ENCODE data around the gene SORCS2. TPM values are rescaled to one million over a fixed set of nuclear protein-coding genes. Genes with fewer than 3 reads are reported as not detected.
A peak's percentile ranks its signal among the peaks of the same experiment; 100 is the strongest.

The SORCS2 gene
- total and polyA plus RNA-seq, 8 donors, result 4.6 to 9.7 (median 7.2) TPM

GRCh38 chr4:7701866-7702649, 509.7 kb downstream of the SORCS2 start:
- DNase-seq (peak in 1 of 4 donors; percentile 69), ATAC-seq (no peak)
- intact Hi-C loops (cut with DNase I), result no loop called here
- peaks cover 0 to 54% of the 10 kb centered on the region in 2 donors for H3K27me3 ChIP-seq
- no peaks in the 10 kb centered on the region for H3K36me3 ChIP-seq
- H3K9me3 ChIP-seq, result no peaks in the 10 kb centered on the region
- no peak overlapping the region for H3K27ac ChIP-seq
- no peaks in the 10 kb centered on the region for H3K4me1 ChIP-seq
- no peak for TF ChIP-seq CTCF (IDR thresholded peaks at IDR 0.05)
- H3K4me3 ChIP-seq, result no peak overlapping the region

- Histone ChIP-seq H3K9me3 (no peaks in the 10 kb centered on the region), H3K36me3 (no peaks in the 10 kb centered on the region), H3K27me3 (peaks cover 0 to 50% of the 10 kb centered on the region in 2 donors), H3K4me1 (no peaks in the 10 kb centered on the region), H3K27ac (no peak overlapping the region), H3K4me3 (no peak overlapping the region)
- intact Hi-C loops (cut with DNase I), result no loop called here
- ATAC-seq (no peak), DNase-seq (no peak)
- TF ChIP-seq CTCF (IDR thresholded peaks at IDR 0.05), result no peak
Measured at GRCh38 chr4:7703688-7704087, 511.4 kb downstream of the SORCS2 start.

- peak in 1 of 4 donors; percentile 61 for DNase-seq
- Histone ChIP-seq H3K4me3 (no peak overlapping the region), H3K36me3 (no peaks in the 10 kb centered on the region), H3K4me1 (no peaks in the 10 kb centered on the region), H3K27ac (no peak overlapping the region), H3K27me3 (peaks cover 0 to 46% of the 10 kb centered on the region in 2 donors), H3K9me3 (no peaks in the 10 kb centered on the region)
- no peak for ATAC-seq
- TF ChIP-seq CTCF (IDR thresholded peaks at IDR 0.05), result no peak
- intact Hi-C loops (cut with DNase I), result no loop called here
Measured at GRCh38 chr4:7704091-7704490, 511.8 kb downstream of the SORCS2 start.

- Histone ChIP-seq H3K4me1 (no peaks in the 10 kb centered on the region), H3K27ac (no peak overlapping the region), H3K36me3 (no peaks in the 10 kb centered on the region), H3K9me3 (no peaks in the 10 kb centered on the region), H3K4me3 (no peak overlapping the region), H3K27me3 (peaks cover 0 to 40% of the 10 kb centered on the region in 2 donors)
- TF ChIP-seq CTCF (IDR thresholded peaks at IDR 0.05), result no peak
- ATAC-seq, result no peak
- intact Hi-C loops (cut with DNase I), result no loop called here
- peak in 1 of 4 donors; percentile 51 for DNase-seq
Measured at GRCh38 chr4:7704625-7705024, 512.3 kb downstream of the SORCS2 start.

- no peak overlapping the region for H3K4me3 ChIP-seq
- H3K27me3 ChIP-seq, result peaks cover 0 to 36% of the 10 kb centered on the region in 2 donors
- peak in 1 of 4 donors; percentile 50 for DNase-seq
- H3K36me3 ChIP-seq, result no peaks in the 10 kb centered on the region
- H3K4me1 ChIP-seq, result no peaks in the 10 kb centered on the region
- TF ChIP-seq CTCF (IDR thresholded peaks at IDR 0.05), result no peak
- no peak for ATAC-seq
- H3K27ac ChIP-seq, result no peak overlapping the region
- H3K9me3 ChIP-seq, result no peaks in the 10 kb centered on the region
- intact Hi-C loops (cut with DNase I), result no loop called here
Measured at GRCh38 chr4:7705062-7705461, 512.7 kb downstream of the SORCS2 start.

Data from left lung (tissue), 10 donors.